ENCODE data around the gene TFEB. TPM values are rescaled to one million over a fixed set of nuclear protein-coding genes. Genes with fewer than 3 reads are reported as not detected.

Gene TFEB
- total and polyA plus RNA-seq, 2 of the 8 experiments (the other 6 are each of a cell fraction or from before 2014, with no cell fraction given), result 2.3 to 6.7 TPM

DNA sequence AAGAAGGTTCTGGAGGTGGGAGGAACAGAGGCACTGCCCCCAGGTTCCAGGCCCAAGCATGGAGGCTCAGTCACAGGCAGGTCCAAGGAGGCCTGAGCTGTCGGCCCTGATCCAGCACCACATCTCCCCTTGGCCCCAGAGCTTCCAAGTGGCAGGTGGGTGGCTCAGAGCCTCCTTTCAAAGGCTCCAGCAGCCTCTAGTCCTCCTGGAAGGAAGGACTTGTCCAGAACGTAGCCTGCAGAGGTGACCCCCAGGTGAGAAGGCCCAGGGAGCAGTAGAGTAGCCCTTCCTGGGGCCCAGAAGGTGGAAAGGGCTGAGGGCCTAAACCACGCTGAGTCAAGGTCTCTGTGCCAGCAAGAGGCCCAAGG, 7.7 kb downstream of the TFEB start:
- no peaks in the 10 kb centered on the region for H3K9me3 ChIP-seq (ENCODE audit: insufficient read depth in 2 of 2, low read depth in 1 of 2, low read length in 1 of 2)
- no peaks in the 10 kb centered on the region for H3K79me2 ChIP-seq (ENCODE audit: control insufficient read depth in 1 of 2, insufficient read depth in 2 of 2, low read length in 2 of 2)
- no peak overlapping the region for H2BK120ac ChIP-seq (replicated peaks; ENCODE audit: low read depth, low read length)
- H3K27ac ChIP-seq (ENCODE audit: low read depth, low read length), result no peak overlapping the region
- no peak for DNase-seq (ENCODE audit: low read depth in 1 of 2, low spot score in 2 of 2)
- no peaks in the 10 kb centered on the region for H3K79me1 ChIP-seq (ENCODE audit: low read depth, low read length)
- no peak overlapping the region for H3K56ac ChIP-seq (replicated peaks; ENCODE audit: insufficient read length, low read depth, low read length)
- H3K4me2 ChIP-seq (ENCODE audit: insufficient read depth in 1 of 2, low read depth in 2 of 2, low read length in 2 of 2), result no peak overlapping the region
- no peak overlapping the region for H3K4me3 ChIP-seq (ENCODE audit: extremely low read depth in 1 of 4, insufficient read depth in 2 of 4, low read depth in 3 of 4, low read length in 4 of 4)
- no peak overlapping the region for H4K5ac ChIP-seq (ENCODE audit: insufficient read length, low read depth, low read length)
- H2BK20ac ChIP-seq (ENCODE audit: low read length), result no peak overlapping the region
- no peak overlapping the region for H3K18ac ChIP-seq (ENCODE audit: extremely low read depth, low read length)
- ChIA-PET CTCF (ENCODE audit: partially characterized antibody) (interaction anchor here (0.6 to 1.6 kb wide), 3 partner anchors 11 to 49 kb away, joined by 3 to 4 read pairs (median 4); no protein-coding TSS in a partner anchor), POLR2A (ENCODE audit: partially characterized antibody) (interaction anchor here (0.9 to 1.4 kb wide), 2 partner anchors 9 to 26 kb away, joined by 3 read pairs; no protein-coding TSS in a partner anchor)
- no peak overlapping the region for H3K4ac ChIP-seq (replicated peaks; ENCODE audit: insufficient read length, low read depth, low read length)
- peaks cover 11 to 35% (median 20%) of the 10 kb centered on the region in 4 experiments for H3K4me1 ChIP-seq (replicated peaks in 1 of 4; ENCODE audit: control insufficient read depth in 3 of 4, insufficient read depth in 4 of 4, low read length in 3 of 4)
- no peak for FAIRE-seq
- H3K36me3 ChIP-seq (ENCODE audit: control insufficient read depth in 2 of 4, insufficient read depth in 4 of 4, low read length in 3 of 4), result no peaks in the 10 kb centered on the region
- H2AFZ ChIP-seq (ENCODE audit: low read length), result no peak overlapping the region
- no peak overlapping the region for H4K8ac ChIP-seq (ENCODE audit: extremely low read depth, insufficient read depth, low read length)
- H3K23me2 ChIP-seq (ENCODE audit: low read depth, low read length), result no peaks in the 10 kb centered on the region
- H3K27me3 ChIP-seq (replicated peaks in 1 of 4; ENCODE audit: control insufficient read depth in 3 of 4, extremely low read depth in 1 of 4, insufficient read depth in 3 of 4, low read length in 3 of 4), result peaks cover 0 to 3% (median 0%) of the 10 kb centered on the region in 4 experiments; a peak in 1 of 7 replicates
- H2BK12ac ChIP-seq (ENCODE audit: low read depth, low read length), result no peak overlapping the region
- peaks cover 0 to 1% of the 10 kb centered on the region in 2 experiments for H4K20me1 ChIP-seq (replicated peaks in 1 of 2; ENCODE audit: control insufficient read depth in 1 of 2, insufficient read depth in 2 of 2, low read length in 2 of 2)
- H2BK5ac ChIP-seq (ENCODE audit: low read depth, low read length), result no peak overlapping the region
- H2BK15ac ChIP-seq (ENCODE audit: low read length), result no peak overlapping the region
- H4K91ac ChIP-seq (replicated peaks; ENCODE audit: insufficient read length, low read length), result no peak overlapping the region
- no peak overlapping the region for H3K9ac ChIP-seq (replicated peaks in 1 of 4; ENCODE audit: extremely low read depth in 1 of 4, low read depth in 3 of 4, low read length in 3 of 4)
- H3K23ac ChIP-seq (ENCODE audit: insufficient read length), result no peak overlapping the region
- H3K14ac ChIP-seq (ENCODE audit: insufficient read length), result no peak overlapping the region
- no peak overlapping the region for H2AK5ac ChIP-seq (ENCODE audit: low read depth, low read length)
- WGBS, 2 experiments (ENCODE audit: extremely low coverage in 1 of 2, insufficient coverage in 1 of 2, insufficient read length in 1 of 2, insufficient replicate concordance in 2 of 2, low coverage in 1 of 2, low lambda C conversion rate in 2 of 2, missing lambda C conversion rate in 1 of 2), result 94% methylated on average over 2 of the region's 3 CpGs; no CpG with 5 or more reads in 1 of the 2 experiments
- TF ChIP-seq HDAC6 (IDR thresholded peaks at IDR 0.05; ENCODE audit: low read depth, low read length) (no peak), BACH1 (IDR thresholded peaks at IDR 0.05; ENCODE audit: low read length) (no peak), BCL11A (IDR thresholded peaks at IDR 0.05; ENCODE audit: low read depth in 2 of 2, low read length in 2 of 2) (no peak), CBX5 (IDR thresholded peaks at IDR 0.05; ENCODE audit: low read depth, low read length) (no peak)
- TF ChIP-seq, protein P1, sequence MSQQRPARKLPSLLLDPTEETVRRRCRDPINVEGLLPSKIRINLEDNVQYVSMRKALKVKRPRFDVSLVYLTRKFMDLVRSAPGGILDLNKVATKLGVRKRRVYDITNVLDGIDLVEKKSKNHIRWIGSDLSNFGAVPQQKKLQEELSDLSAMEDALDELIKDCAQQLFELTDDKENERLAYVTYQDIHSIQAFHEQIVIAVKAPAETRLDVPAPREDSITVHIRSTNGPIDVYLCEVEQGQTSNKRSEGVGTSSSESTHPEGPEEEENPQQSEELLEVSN (IDR thresholded peaks at IDR 0.05), result no peak
